ENCODE measurements around the gene STAB2. TPM values are rescaled to one million over a fixed set of nuclear protein-coding genes. Genes with fewer than 3 reads are reported as not detected.

STAB2 gene
- total RNA-seq, 4 donors from 2014 or later = 0.53 to 0.83 (median 0.69) TPM

DNA sequence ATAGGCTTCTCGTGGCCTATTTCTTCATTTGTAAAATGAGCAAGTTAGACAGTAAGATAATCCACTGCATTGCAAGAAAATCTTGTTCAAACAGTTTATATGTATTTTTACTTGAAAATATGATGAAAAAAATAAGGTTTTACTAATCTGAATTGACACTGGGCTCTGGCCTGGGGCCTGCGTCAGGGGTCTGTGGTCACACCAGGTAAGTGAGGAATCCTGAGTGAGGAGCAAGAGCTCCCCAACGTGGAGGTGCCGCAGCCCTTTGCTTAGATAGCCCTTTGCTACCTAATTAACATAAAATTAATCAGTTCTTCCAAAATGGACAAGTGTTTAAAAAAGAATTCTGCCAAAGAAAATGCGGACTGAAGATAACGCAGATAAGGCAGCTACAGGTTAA is 39.1 kb upstream of the STAB2 start:
- Histone ChIP-seq H3K4me3 (no peak overlapping the region), H3K27ac (no peak overlapping the region), H3K36me3 (no peaks in the 10 kb centered on the region), H3K27me3 (no peaks in the 10 kb centered on the region), H3K9me3 (no peaks in the 10 kb centered on the region), H3K4me1 (no peaks in the 10 kb centered on the region)
- TF ChIP-seq, protein P1, sequence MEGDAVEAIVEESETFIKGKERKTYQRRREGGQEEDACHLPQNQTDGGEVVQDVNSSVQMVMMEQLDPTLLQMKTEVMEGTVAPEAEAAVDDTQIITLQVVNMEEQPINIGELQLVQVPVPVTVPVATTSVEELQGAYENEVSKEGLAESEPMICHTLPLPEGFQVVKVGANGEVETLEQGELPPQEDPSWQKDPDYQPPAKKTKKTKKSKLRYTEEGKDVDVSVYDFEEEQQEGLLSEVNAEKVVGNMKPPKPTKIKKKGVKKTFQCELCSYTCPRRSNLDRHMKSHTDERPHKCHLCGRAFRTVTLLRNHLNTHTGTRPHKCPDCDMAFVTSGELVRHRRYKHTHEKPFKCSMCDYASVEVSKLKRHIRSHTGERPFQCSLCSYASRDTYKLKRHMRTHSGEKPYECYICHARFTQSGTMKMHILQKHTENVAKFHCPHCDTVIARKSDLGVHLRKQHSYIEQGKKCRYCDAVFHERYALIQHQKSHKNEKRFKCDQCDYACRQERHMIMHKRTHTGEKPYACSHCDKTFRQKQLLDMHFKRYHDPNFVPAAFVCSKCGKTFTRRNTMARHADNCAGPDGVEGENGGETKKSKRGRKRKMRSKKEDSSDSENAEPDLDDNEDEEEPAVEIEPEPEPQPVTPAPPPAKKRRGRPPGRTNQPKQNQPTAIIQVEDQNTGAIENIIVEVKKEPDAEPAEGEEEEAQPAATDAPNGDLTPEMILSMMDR (IDR thresholded peaks at IDR 0.05) = no peak
- TF ChIP-seq POLR2A (IDR thresholded peaks at IDR 0.05) = no peak
- DNase-seq = no peak

DNA sequence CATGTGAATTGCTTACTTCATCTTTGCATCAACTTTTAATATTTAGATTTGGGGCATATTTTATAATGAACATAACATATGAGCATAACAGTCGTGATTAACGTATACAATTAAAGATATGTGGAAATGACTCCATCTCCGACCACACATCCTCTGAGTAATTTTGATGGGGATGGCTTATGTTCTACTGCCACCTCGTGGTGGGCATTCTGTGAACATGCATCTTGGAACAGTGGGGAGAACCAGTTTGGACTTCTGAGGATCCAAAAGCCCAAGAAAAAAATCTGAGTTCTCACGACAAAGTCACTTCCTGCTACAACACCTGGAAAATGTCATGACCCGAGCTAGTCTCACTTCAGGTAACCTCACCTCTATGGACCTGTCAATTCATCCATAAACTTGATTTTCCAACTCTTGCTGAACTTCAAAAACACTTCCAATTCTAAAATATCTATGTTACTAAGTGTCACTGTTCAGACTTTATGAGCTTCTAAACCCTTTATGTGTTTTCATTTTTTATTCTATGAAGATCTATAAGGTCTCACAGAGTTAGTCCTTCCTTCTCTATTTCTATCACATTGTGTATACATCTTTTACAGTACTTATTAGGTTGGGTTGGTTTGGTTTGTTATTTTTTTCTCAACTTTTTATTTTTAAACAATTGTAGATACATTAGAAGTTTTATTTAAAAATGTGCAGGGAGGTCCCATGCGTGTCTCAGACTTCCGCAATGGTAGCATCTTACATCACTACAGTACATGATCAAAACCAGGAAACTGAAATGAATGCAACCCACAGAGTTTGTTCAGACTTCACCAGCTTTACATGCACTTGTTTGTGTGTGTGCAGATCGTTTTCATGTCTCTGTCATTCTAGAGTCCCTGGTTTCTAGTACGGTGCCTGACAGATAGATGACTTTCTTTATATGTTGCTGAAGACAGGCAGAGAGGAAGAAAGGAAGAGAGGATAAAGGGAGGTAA is 38.2 kb upstream of the STAB2 start:
- no peak for TF ChIP-seq POLR2A (IDR thresholded peaks at IDR 0.05)
- TF ChIP-seq, protein P1 (IDR thresholded peaks at IDR 0.05) = peak; percentile 36 to 87 (median 82)
- H3K27me3 ChIP-seq = no peaks in the 10 kb centered on the region

GRCh38 chr12:103556890-103557627 is 30.0 kb upstream of the STAB2 start:
- DNase-seq = no peak
- H3K27ac ChIP-seq = peak overlapping the region in 2 of 4 donors; percentile 46 to 54
- no peak overlapping the region for H3K4me3 ChIP-seq
- no peaks in the 10 kb centered on the region for H3K27me3 ChIP-seq
- H3K4me1 ChIP-seq = no peaks in the 10 kb centered on the region
- H3K9me3 ChIP-seq = no peaks in the 10 kb centered on the region
- TF ChIP-seq, protein P1 (IDR thresholded peaks at IDR 0.05) = no peak
- TF ChIP-seq POLR2A (IDR thresholded peaks at IDR 0.05) = no peak
- H3K36me3 ChIP-seq = no peaks in the 10 kb centered on the region

More for the DNA sequence above, 38.2 kb upstream of the STAB2 start:
- Histone ChIP-seq H3K4me1 (no peaks in the 10 kb centered on the region), H3K27ac (no peak overlapping the region), H3K9me3 (no peaks in the 10 kb centered on the region), H3K4me3 (no peak overlapping the region), H3K36me3 (no peaks in the 10 kb centered on the region)
- DNase-seq = peak in 2 of 3 donors; percentile 67 to 85

GRCh38 chr12:103557628-103558010 is 29.5 kb upstream of the STAB2 start:
- H3K27ac ChIP-seq = peak overlapping the region in 2 of 4 donors; percentile 46 to 54
- DNase-seq = no peak
- no peak overlapping the region for H3K4me3 ChIP-seq
- H3K9me3 ChIP-seq = no peaks in the 10 kb centered on the region
- no peaks in the 10 kb centered on the region for H3K4me1 ChIP-seq
- no peaks in the 10 kb centered on the region for H3K36me3 ChIP-seq
- TF ChIP-seq, protein P1 (IDR thresholded peaks at IDR 0.05) = no peak
- no peak for TF ChIP-seq POLR2A (IDR thresholded peaks at IDR 0.05)
- H3K27me3 ChIP-seq = no peaks in the 10 kb centered on the region

GRCh38 chr12:103558879-103559278 is 28.2 kb upstream of the STAB2 start:
- Histone ChIP-seq H3K9me3 (no peaks in the 10 kb centered on the region), H3K27ac (no peak overlapping the region), H3K36me3 (no peaks in the 10 kb centered on the region), H3K4me1 (no peaks in the 10 kb centered on the region), H3K27me3 (no peaks in the 10 kb centered on the region), H3K4me3 (no peak overlapping the region)
- TF ChIP-seq, protein P1 (IDR thresholded peaks at IDR 0.05) = no peak
- TF ChIP-seq POLR2A (IDR thresholded peaks at IDR 0.05) = no peak
- DNase-seq = no peak
